K562 (cell line): ENCODE results near the gene FAM149B1. TPM values are rescaled to one million over a fixed set of nuclear protein-coding genes. Genes with fewer than 3 reads are reported as not detected.

ENCODE experiments used
- ATAC-seq: fragments of 200-7000 bp; cut with Tn5 transposase; 3 replicates; pipeline ENCODE4 v1.9.1; 2020; ENCODE audit warnings: moderate library complexity
- BruUV-seq: library from RNA; stranded (reverse); fragments of 400-500 nt; replicated peaks from 2 replicates; lab custom pipeline; 2021; lab: Mats Ljungman, UMichigan
- CTCF ChIA-PET: fragments of 300-600 bp; formaldehyde crosslinking; extraction: SDS; loops from one replicate; lab custom pipeline; 2021; ENCODE audit warnings: low intra/inter-chr PET ratio; lab: Yijun Ruan, JAX
- POLR2A ChIA-PET: fragments of 300-600, 350-650 bp; sonication (Branson Sonifier 250); formaldehyde crosslinking; extraction: SDS; loops from one replicate; lab custom pipeline; 2021; ENCODE audit warnings: antibody characterized with exemption, inconsistent platforms; lab: Yijun Ruan, JAX
- DNase-seq, 4 experiments: peaks; one replicate each; pipeline versions ENCODE4 v3.0.0 to v3.0.0-alpha.2; 2011 to 2018; ENCODE audit warnings: low spot score in 3 of 4, mixed read lengths in 3 of 4; ENCODE audit errors: extremely low read depth in 1 of 4
- FAIRE-seq: peaks from 2 replicates; lab custom pipeline; 2011; peaks lifted over from hg19 to GRCh38; lab: Jason Lieb, UNC
- H2AFZ ChIP-seq: 2 replicates; pipeline ENCODE4 v1.6.0; 2011; ENCODE audit warnings: low read depth, low read length, control low read depth, inconsistent platforms
- H3K27ac ChIP-seq: fragments of 200-600 bp; 3 replicates; pipeline ENCODE4 v1.8.0; 2011; ENCODE audit warnings: low read depth, mild to moderate bottlenecking, control low read depth, inconsistent platforms, low read length, moderate library complexity, mixed read lengths; ENCODE audit errors: extremely low read depth
- H3K27me3 ChIP-seq, 2 experiments: fragments of 300-600 bp in 1 of 2; 2 replicates in 1 of 2; 3 replicates in 1 of 2; pipeline versions ENCODE4 v1.6.0 to v1.8.0; 2011; ENCODE audit warnings: inconsistent platforms in 2 of 2, low read length in 2 of 2, mild to moderate bottlenecking in 1 of 2, mixed read lengths in 1 of 2, moderate library complexity in 1 of 2; ENCODE audit not compliant: control insufficient read depth in 2 of 2, insufficient read depth in 2 of 2
- H3K36me3 ChIP-seq: fragments of 300-600 bp; 3 replicates; pipeline ENCODE4 v1.8.0; 2011; ENCODE audit warnings: mild to moderate bottlenecking, low read length, inconsistent platforms; ENCODE audit not compliant: control insufficient read depth, insufficient read depth
- H3K4me1 ChIP-seq, 2 experiments: fragments of 200-600 bp in 1 of 2; replicated peaks in 1 of 2; 2 replicates in 1 of 2; 3 replicates in 1 of 2; pipeline versions ENCODE4 v1.5.1 to v1.8.0; 2011; ENCODE audit warnings: inconsistent platforms in 2 of 2, low read length in 2 of 2, mild to moderate bottlenecking in 1 of 2, mixed read lengths in 1 of 2, moderate library complexity in 1 of 2; ENCODE audit not compliant: control insufficient read depth in 2 of 2, insufficient read depth in 2 of 2
- H3K4me2 ChIP-seq: 2 replicates; pipeline ENCODE4 v1.6.1; 2011; ENCODE audit warnings: low read length, control low read depth, inconsistent platforms, mixed read lengths; ENCODE audit not compliant: insufficient read depth
- H3K4me3 ChIP-seq: fragments of 200-600 bp; sonication (generic), shearing (Covaris generic); 2 replicates; pipeline ENCODE4 v1.5.1; 2016; ENCODE audit warnings: control low read depth, inconsistent platforms
- H3K79me2 ChIP-seq: fragments of 200-600 bp; 3 replicates; pipeline ENCODE4 v1.8.0; 2011; ENCODE audit warnings: low read length, inconsistent platforms; ENCODE audit not compliant: control insufficient read depth, insufficient read depth
- H3K9ac ChIP-seq, 2 experiments: 2 replicates each; pipeline versions ENCODE4 v1.6.0 to v1.6.1; 2011; ENCODE audit warnings: low read depth in 2 of 2, low read length in 2 of 2, control low read depth in 1 of 2, inconsistent platforms in 1 of 2, mild to moderate bottlenecking in 1 of 2, mixed read lengths in 1 of 2; ENCODE audit not compliant: insufficient read depth in 1 of 2
- H3K9me1 ChIP-seq: one replicate; pipeline ENCODE4 v1.6.0; 2011; ENCODE audit warnings: inconsistent platforms, mild to moderate bottlenecking, low read length, moderate library complexity; ENCODE audit not compliant: control insufficient read depth, insufficient read depth
- H3K9me3 ChIP-seq: replicated peaks from 2 replicates; pipeline ENCODE4 v1.5.1; 2011; ENCODE audit warnings: low read depth, low read length, inconsistent platforms; ENCODE audit not compliant: control insufficient read depth, insufficient read depth
- H4K20me1 ChIP-seq: replicated peaks from 2 replicates; pipeline ENCODE4 v1.6.1; 2011; ENCODE audit warnings: low read length, inconsistent platforms, mixed read lengths; ENCODE audit not compliant: control insufficient read depth, insufficient read depth
- BCOR ChIP-seq: fragments of 450-650 bp; IDR thresholded peaks from 2 replicates; pipeline ENCODE4 v1.6.1; 2016
- CBX3 ChIP-seq, 2 experiments: IDR thresholded peaks; 1 replicate in 1 of 2; 2 replicates in 1 of 2; pipeline ENCODE4 v1.6.1; 2012; ENCODE audit warnings: inconsistent platforms in 2 of 2, low read length in 2 of 2, borderline replicate concordance in 1 of 2, control low read depth in 1 of 2
- EHMT2 ChIP-seq: fragments of 450-650 bp; IDR thresholded peaks from 2 replicates; pipeline ENCODE4 v1.6.1; 2018; ENCODE audit warnings: antibody characterized with exemption
- IRF9 ChIP-seq: fragments of 450-650 bp; IDR thresholded peaks from 2 replicates; pipeline ENCODE4 v1.6.1; 2016; ENCODE audit warnings: missing biosample characterization, missing genetic modification characterization
- MLLT1 ChIP-seq, 2 experiments: fragments of 450-650 bp; IDR thresholded peaks; 2 replicates each; pipeline ENCODE4 v1.6.1; 2016
- NFATC3 ChIP-seq: fragments of 450-650 bp; IDR thresholded peaks from 2 replicates; pipeline ENCODE4 v1.6.1; 2017; ENCODE audit warnings: mild to moderate bottlenecking
- NR1H2 ChIP-seq: sonication (generic); formaldehyde crosslinking; IDR thresholded peaks from 2 replicates; pipeline ENCODE4 v1.4.0; 2020; ENCODE audit warnings: mild to moderate bottlenecking, missing genetic modification reagents
- PKNOX1 ChIP-seq: fragments of 450-650 bp; IDR thresholded peaks from 2 replicates; pipeline ENCODE4 v1.6.1; 2016
- SMARCA5 ChIP-seq: fragments of 450-650 bp; IDR thresholded peaks from 2 replicates; pipeline ENCODE4 v1.6.1; 2016
- TAL1 ChIP-seq: fragments of 450-650 bp; IDR thresholded peaks from 2 replicates; pipeline ENCODE4 v1.6.1; 2016; ENCODE audit warnings: mild to moderate bottlenecking
- ZNF445 ChIP-seq: fragments of 250-450 bp; sonication (Bioruptor Pico); IDR thresholded peaks from 2 replicates; pipeline ENCODE4 v1.4.0; 2020; ENCODE audit warnings: low read depth, mild to moderate bottlenecking, moderate library complexity
- ZNF77 ChIP-seq: fragments of 250-450 bp; sonication (Bioruptor Pico); IDR thresholded peaks from 2 replicates; pipeline ENCODE4 v1.5.0; 2020
- WGBS: fragments of 100-300 bp; shearing (Covaris generic); methylation state at CpG from one replicate; pipeline ENCODE4 v1.1.6; 2016; ENCODE audit warnings: low coverage, mixed read lengths; ENCODE audit not compliant: insufficient coverage; ENCODE audit errors: missing lambda C conversion rate; 5-methylcytosine and 5-hydroxymethylcytosine counted together
- in situ Hi-C: fragments of 300-500 bp; cut with MboI; formaldehyde crosslinking; loops from 4 replicates; pipeline ENCODE4 v1.15.0; 2018; ENCODE audit warnings: inconsistent platforms, mixed read lengths
- intact Hi-C: fragments of 100-400 bp; cut with micrococcal nuclease; formaldehyde crosslinking; loops from 2 replicates; pipeline ENCODE4 v1.14.2; 2022
- polyA plus RNA-seq, 8 experiments: library from polyadenylated mRNA; depleted of rRNA in 4 of 8; stranded (reverse) in 5 of 8; unstranded in 3 of 8; fragments of >200 nt; fragmentation: Nextera tagmentation in 2 of 8; fragmentation: Illumina TruSeq in 1 of 8; extraction: Ambion mirVana in 2 of 8; extraction: Trizol in 1 of 8; gene quantifications; 2 replicates each; pipeline versions ENCODE4 v1.2.1 to v1.2.3, GENCODE V29; 2011 to 2014; ENCODE audit warnings: inconsistent platforms in 1 of 8, missing spikeins in 1 of 8
- total RNA-seq, 7 experiments: library from RNA; depleted of rRNA in 6 of 7; stranded (reverse); fragments of >200 nt in 6 of 7; fragmentation: Illumina TruSeq in 2 of 7; extraction: Trizol in 2 of 7; gene quantifications; 2 replicates each; pipeline versions ENCODE4 v1.2.1 to v1.2.3, GENCODE V29; 2011 to 2021; ENCODE audit warnings: low replicate concordance in 1 of 7
- TF ChIP-seq, protein P1 (sequence below): fragments of 250-450 bp; sonication (Bioruptor Pico); IDR thresholded peaks from 2 replicates; pipeline ENCODE4 v1.8.0; 2022; ENCODE audit warnings: inconsistent platforms

Gene FAM149B1
- total and polyA plus RNA-seq, 9 of the 15 experiments (the other 6 are each of a cell fraction or from before 2014, with no cell fraction given): 4.2 to 18.5 (median 9.3) TPM

DNA sequence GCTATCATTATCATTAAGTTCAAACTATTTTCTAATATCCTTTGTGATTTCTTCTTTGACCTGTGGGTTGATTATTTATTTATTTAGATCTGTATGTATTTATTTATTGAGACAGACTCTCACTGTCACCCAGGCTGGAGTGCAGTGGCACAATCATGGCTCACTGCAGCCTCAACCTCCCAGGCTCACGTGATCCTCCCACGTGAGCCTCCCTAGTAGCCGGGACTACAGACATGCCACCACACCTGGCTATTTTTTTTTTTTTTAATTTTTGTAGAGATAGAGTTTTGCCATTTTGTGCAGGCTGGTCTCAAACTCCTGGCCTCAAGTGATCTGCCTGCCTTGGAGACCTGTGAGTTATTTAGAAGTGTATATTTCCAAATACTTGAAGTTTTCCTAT is 113.2 kb downstream of the FAM149B1 start (continued):
- TF ChIP-seq PKNOX1 (no peak), EHMT2 (no peak), ZNF77 (CRISPR knock-in tag) (no peak), NR1H2 (CRISPR knock-in tag) (no peak), CBX3 (IDR thresholded peaks at IDR 0.05; ENCODE audit: borderline replicate concordance in 1 of 2, low read length in 2 of 2) (no peak)

DNA sequence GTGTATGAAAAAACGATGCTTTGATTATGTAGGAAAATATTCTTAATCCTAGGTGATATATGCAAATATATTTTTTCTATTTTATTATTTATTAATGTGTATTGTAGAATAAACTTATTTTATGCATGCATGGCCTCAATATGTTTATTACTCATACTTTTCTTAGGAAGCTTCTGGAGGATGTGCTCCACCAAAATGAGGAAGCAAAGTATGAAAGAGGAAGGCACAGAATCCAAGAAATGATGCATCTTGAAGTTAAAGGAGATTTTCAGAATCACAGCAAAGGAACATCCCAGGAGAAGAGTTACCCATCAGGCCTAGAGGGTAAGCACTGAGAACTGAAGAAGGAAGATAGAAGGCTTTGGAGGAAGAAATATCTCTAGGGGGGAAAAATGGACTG is 119.5 kb downstream of the FAM149B1 start:
- intact Hi-C loops (no loop called here), in situ Hi-C loops (no loop called here)
- Histone ChIP-seq H3K4me3 (no peak overlapping the region), H3K4me2 (no peak overlapping the region), H3K36me3 (no peaks in the 10 kb centered on the region), H3K27ac (no peak overlapping the region), H3K9me3 (no peaks in the 10 kb centered on the region), H2AFZ (no peak overlapping the region), H3K79me2 (no peaks in the 10 kb centered on the region), H3K27me3 (no peaks in the 10 kb centered on the region), H3K9me1 (no peaks in the 10 kb centered on the region), H4K20me1 (no peaks in the 10 kb centered on the region), H3K4me1 (no peaks in the 10 kb centered on the region), H3K9ac (no peak overlapping the region)
- ATAC-seq (no peak), DNase-seq (no peak), FAIRE-seq (no peak)
- TF ChIP-seq ZNF445 (CRISPR knock-in tag) (no peak), TAL1 (no peak), NR1H2 (CRISPR knock-in tag) (no peak), MLLT1 (IDR thresholded peaks at IDR 0.05) (no peak), SMARCA5 (no peak), IRF9 (no peak), BCOR (no peak), NFATC3 (no peak)
- TF ChIP-seq, protein P1, sequence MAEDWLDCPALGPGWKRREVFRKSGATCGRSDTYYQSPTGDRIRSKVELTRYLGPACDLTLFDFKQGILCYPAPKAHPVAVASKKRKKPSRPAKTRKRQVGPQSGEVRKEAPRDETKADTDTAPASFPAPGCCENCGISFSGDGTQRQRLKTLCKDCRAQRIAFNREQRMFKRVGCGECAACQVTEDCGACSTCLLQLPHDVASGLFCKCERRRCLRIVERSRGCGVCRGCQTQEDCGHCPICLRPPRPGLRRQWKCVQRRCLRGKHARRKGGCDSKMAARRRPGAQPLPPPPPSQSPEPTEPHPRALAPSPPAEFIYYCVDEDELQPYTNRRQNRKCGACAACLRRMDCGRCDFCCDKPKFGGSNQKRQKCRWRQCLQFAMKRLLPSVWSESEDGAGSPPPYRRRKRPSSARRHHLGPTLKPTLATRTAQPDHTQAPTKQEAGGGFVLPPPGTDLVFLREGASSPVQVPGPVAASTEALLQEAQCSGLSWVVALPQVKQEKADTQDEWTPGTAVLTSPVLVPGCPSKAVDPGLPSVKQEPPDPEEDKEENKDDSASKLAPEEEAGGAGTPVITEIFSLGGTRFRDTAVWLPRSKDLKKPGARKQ: no peak
- no TSS peak for BruUV-seq
- 6% methylated on average over 1 of the region's 1 CpG for WGBS
- CTCF ChIA-PET: no interaction called here
- POLR2A ChIA-PET: interaction anchor here (1.2 kb wide), 1 partner anchor 9 kb away, joined by 4 read pairs; no protein-coding TSS in a partner anchor
